DOHH2 (cell line): ENCODE data around the gene TLK1.

Experiments used
- H3F3A ChIP-seq: fragments of 200-600 bp; sonication (generic), shearing (Covaris generic); 2 replicates; pipeline ENCODE4 v1.6.0; 2016; ENCODE audit warnings: antibody characterized with exemption, mild to moderate bottlenecking; ENCODE audit not compliant: control insufficient read depth, insufficient read depth
- H3K27ac ChIP-seq: fragments of 200-600 bp; sonication (generic); 2 replicates; pipeline ENCODE4 v1.5.1; 2014; ENCODE audit warnings: low read depth, mild to moderate bottlenecking, low read length, moderate library complexity
- H3K27me3 ChIP-seq: fragments of 200-600 bp; sonication (generic); 2 replicates; pipeline ENCODE4 v1.6.1; 2014; ENCODE audit warnings: mild to moderate bottlenecking, low read length, mixed read lengths; ENCODE audit not compliant: control insufficient read depth
- H3K36me3 ChIP-seq: fragments of 200-600 bp; sonication (generic); 2 replicates; pipeline ENCODE4 v1.6.1; 2014; ENCODE audit warnings: mild to moderate bottlenecking, low read length, moderate library complexity, mixed read lengths; ENCODE audit not compliant: control insufficient read depth
- H3K4me1 ChIP-seq: fragments of 200-600 bp; sonication (generic); 2 replicates; pipeline ENCODE4 v1.6.1; 2014; ENCODE audit warnings: mild to moderate bottlenecking, low read length, mixed read lengths; ENCODE audit not compliant: control insufficient read depth
- H3K4me2 ChIP-seq: fragments of 200-600 bp; sonication (generic); 2 replicates; pipeline ENCODE4 v1.6.0; 2014; ENCODE audit warnings: mild to moderate bottlenecking, low read length, moderate library complexity
- H3K4me3 ChIP-seq: fragments of 200-600 bp; sonication (generic); 2 replicates; pipeline ENCODE4 v1.5.1; 2014; ENCODE audit warnings: mild to moderate bottlenecking, low read length, mixed read lengths
- H3K79me2 ChIP-seq: fragments of 200-600 bp; sonication (generic); 2 replicates; pipeline ENCODE4 v1.6.1; 2014; ENCODE audit warnings: mild to moderate bottlenecking, low read length, mixed read lengths; ENCODE audit not compliant: control insufficient read depth
- H3K9me2 ChIP-seq: fragments of 200-600 bp; sonication (generic); replicated peaks from 2 replicates; pipeline ENCODE4 v1.6.1; 2014; ENCODE audit warnings: mild to moderate bottlenecking, low read length, mixed read lengths; ENCODE audit not compliant: control insufficient read depth
- H3K9me3 ChIP-seq: fragments of 200-600 bp; sonication (generic); 2 replicates; pipeline ENCODE4 v1.6.1; 2014; ENCODE audit warnings: antibody characterized with exemption, low read length, mixed read lengths; ENCODE audit not compliant: control insufficient read depth, insufficient read depth
- H4K20me1 ChIP-seq: fragments of 200-600 bp; sonication (generic); 2 replicates; pipeline ENCODE4 v1.6.0; 2014; ENCODE audit warnings: low read depth, mild to moderate bottlenecking, antibody characterized with exemption, low read length, moderate library complexity; ENCODE audit not compliant: control insufficient read depth, insufficient read depth
- CTCF ChIP-seq: fragments of 200-600 bp; sonication (generic); IDR thresholded peaks from one replicate; pipeline ENCODE4 v1.5.1; 2014; ENCODE audit warnings: antibody characterized with exemption, mild to moderate bottlenecking, low read depth, low read length; ENCODE audit not compliant: poor library complexity, severe bottlenecking
- EZH2phosphoT487 ChIP-seq: fragments of 200-600 bp; sonication (generic); IDR thresholded peaks from 2 replicates; pipeline ENCODE4 v1.6.1; 2017; ENCODE audit warnings: borderline replicate concordance, mild to moderate bottlenecking, antibody characterized with exemption, low read length, moderate library complexity, mixed read lengths

TLK1 gene

GRCh38 chr2:171072164-171072563, 88.5 kb downstream of the TLK1 start:
- H3K27ac ChIP-seq, result no peak overlapping the region
- no peaks in the 10 kb centered on the region for H4K20me1 ChIP-seq
- H3K9me3 ChIP-seq, result no peaks in the 10 kb centered on the region
- H3K79me2 ChIP-seq, result peaks cover 7% of the 10 kb centered on the region
- no peaks in the 10 kb centered on the region for H3K27me3 ChIP-seq
- TF ChIP-seq CTCF (no peak), EZH2phosphoT487 (no peak)
- peaks cover 22% of the 10 kb centered on the region for H3K36me3 ChIP-seq
- no peak overlapping the region for H3K4me3 ChIP-seq
- H3K4me2 ChIP-seq, result no peak overlapping the region
- H3K9me2 ChIP-seq, result no peaks in the 10 kb centered on the region
- no peaks in the 10 kb centered on the region for H3F3A ChIP-seq
- no peaks in the 10 kb centered on the region for H3K4me1 ChIP-seq

- H3K27me3 ChIP-seq, result no peaks in the 10 kb centered on the region
- peaks cover 12% of the 10 kb centered on the region for H3K36me3 ChIP-seq
- no peaks in the 10 kb centered on the region for H3K9me3 ChIP-seq
- no peak overlapping the region for H3K4me2 ChIP-seq
- H4K20me1 ChIP-seq, result no peaks in the 10 kb centered on the region
- H3K4me3 ChIP-seq, result no peak overlapping the region
- no peaks in the 10 kb centered on the region for H3K9me2 ChIP-seq
- TF ChIP-seq CTCF (no peak), EZH2phosphoT487 (no peak)
- H3F3A ChIP-seq, result no peaks in the 10 kb centered on the region
- no peak overlapping the region for H3K27ac ChIP-seq
- peaks cover 10% of the 10 kb centered on the region; the same call in 1 of the 2 replicates for H3K79me2 ChIP-seq
- H3K4me1 ChIP-seq, result no peaks in the 10 kb centered on the region
Measured at GRCh38 chr2:171069286-171069956, 91.3 kb downstream of the TLK1 start.

GRCh38 chr2:171066110-171066509, 94.6 kb downstream of the TLK1 start:
- H4K20me1 ChIP-seq, result no peaks in the 10 kb centered on the region
- no peaks in the 10 kb centered on the region for H3F3A ChIP-seq
- no peak overlapping the region for H3K27ac ChIP-seq
- H3K4me1 ChIP-seq, result no peaks in the 10 kb centered on the region
- H3K9me2 ChIP-seq, result no peaks in the 10 kb centered on the region
- no peak for TF ChIP-seq CTCF
- TF ChIP-seq EZH2phosphoT487, result no peak
- H3K4me2 ChIP-seq, result no peak overlapping the region
- peaks cover 4% of the 10 kb centered on the region; the same call in 1 of the 2 replicates for H3K36me3 ChIP-seq
- no peaks in the 10 kb centered on the region for H3K27me3 ChIP-seq
- H3K4me3 ChIP-seq, result no peak overlapping the region
- H3K9me3 ChIP-seq, result no peaks in the 10 kb centered on the region
- H3K79me2 ChIP-seq, result 0 out of 2 replicates have a peak, but pooled peaks cover 4% of the 10 kb centered on the region
